ENCODE results near the gene TTC39C. TPM values are rescaled to one million over a fixed set of nuclear protein-coding genes. Genes with fewer than 3 reads are reported as not detected.

The TTC39C gene
- total and polyA plus RNA-seq, 2 experiments from 2014 or later = 69.4 to 136 TPM

DNA sequence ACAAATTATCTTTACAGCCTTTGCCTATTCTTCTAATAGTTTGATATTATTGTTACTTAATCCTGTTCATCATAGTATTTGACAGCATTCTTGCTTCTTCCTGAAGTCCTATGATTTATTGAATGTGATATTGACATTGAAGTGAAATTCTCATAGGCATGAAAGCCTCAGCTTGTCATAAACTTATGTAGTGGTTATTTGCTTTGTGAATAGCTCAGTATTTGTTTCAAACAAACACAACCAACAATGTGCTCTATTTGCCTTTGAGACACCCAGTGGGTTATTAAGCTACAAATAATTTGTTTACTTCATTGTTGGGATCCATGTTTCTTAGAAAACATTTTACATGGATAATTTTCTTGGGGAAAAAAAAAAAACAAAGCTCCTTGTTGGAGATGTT lies 57.2 kb downstream of the TTC39C start:
- H3K27ac ChIP-seq (ENCODE audit: low read depth) = no peak overlapping the region
- DNase-seq (ENCODE audit: low spot score) = no peak
- H3K9me2 ChIP-seq (ENCODE audit: insufficient read depth) = no peaks in the 10 kb centered on the region
- Mint-ChIP-seq H3K9me3 (peaks cover 4% of the 10 kb centered on the region; the same call in 1 of the 3 replicates), H3K27ac (no peak overlapping the region), H3K4me3 (no peak overlapping the region), H3K4me1 (0 out of 3 replicates have a peak, but pooled peaks cover 2% of the 10 kb centered on the region), H3K27me3 (ENCODE audit: insufficient read depth, low read depth, poor library complexity) (no peaks in the 10 kb centered on the region), H3K36me3 (ENCODE audit: low read depth) (peaks cover 26% of the 10 kb centered on the region)
- H2AFZ ChIP-seq = no peak overlapping the region
- peaks cover 7% of the 10 kb centered on the region for H3K79me2 ChIP-seq (replicated peaks; ENCODE audit: insufficient read depth)
- H3F3A ChIP-seq (replicated peaks; ENCODE audit: low read depth) = no peaks in the 10 kb centered on the region; the same call in 1 of the 2 replicates
- no peak overlapping the region for H3K4me2 ChIP-seq
- H3K27me3 ChIP-seq (ENCODE audit: insufficient read depth) = no peaks in the 10 kb centered on the region
- H4K20me1 ChIP-seq (replicated peaks; ENCODE audit: insufficient read depth) = peaks cover 5% of the 10 kb centered on the region; the same call in 1 of the 2 replicates
- peaks cover 17% of the 10 kb centered on the region; the same call in 1 of the 2 replicates for H3K36me3 ChIP-seq (ENCODE audit: insufficient read depth)
- ATAC-seq = no peak
- H3K4me1 ChIP-seq (ENCODE audit: insufficient read depth) = 0 out of 2 replicates have a peak, but pooled peaks cover 3% of the 10 kb centered on the region
- no peak for TF ChIP-seq JUNB (IDR thresholded peaks at IDR 0.05; ENCODE audit: unreplicated experiment)
- TF ChIP-seq STAT1 (IDR thresholded peaks at IDR 0.05; ENCODE audit: unreplicated experiment) = no peak
- TF ChIP-seq EZH2 (IDR thresholded peaks at IDR 0.05; ENCODE audit: low read depth, unreplicated experiment) = no peak
- TF ChIP-seq ZNF331 (CRISPR knock-in tag; IDR thresholded peaks at IDR 0.05; ENCODE audit: low read depth) = no peak
- TF ChIP-seq, protein P1, sequence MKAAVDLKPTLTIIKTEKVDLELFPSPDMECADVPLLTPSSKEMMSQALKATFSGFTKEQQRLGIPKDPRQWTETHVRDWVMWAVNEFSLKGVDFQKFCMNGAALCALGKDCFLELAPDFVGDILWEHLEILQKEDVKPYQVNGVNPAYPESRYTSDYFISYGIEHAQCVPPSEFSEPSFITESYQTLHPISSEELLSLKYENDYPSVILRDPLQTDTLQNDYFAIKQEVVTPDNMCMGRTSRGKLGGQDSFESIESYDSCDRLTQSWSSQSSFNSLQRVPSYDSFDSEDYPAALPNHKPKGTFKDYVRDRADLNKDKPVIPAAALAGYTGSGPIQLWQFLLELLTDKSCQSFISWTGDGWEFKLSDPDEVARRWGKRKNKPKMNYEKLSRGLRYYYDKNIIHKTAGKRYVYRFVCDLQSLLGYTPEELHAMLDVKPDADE (IDR thresholded peaks at IDR 0.05) = no peak
- TF ChIP-seq, protein P2, sequence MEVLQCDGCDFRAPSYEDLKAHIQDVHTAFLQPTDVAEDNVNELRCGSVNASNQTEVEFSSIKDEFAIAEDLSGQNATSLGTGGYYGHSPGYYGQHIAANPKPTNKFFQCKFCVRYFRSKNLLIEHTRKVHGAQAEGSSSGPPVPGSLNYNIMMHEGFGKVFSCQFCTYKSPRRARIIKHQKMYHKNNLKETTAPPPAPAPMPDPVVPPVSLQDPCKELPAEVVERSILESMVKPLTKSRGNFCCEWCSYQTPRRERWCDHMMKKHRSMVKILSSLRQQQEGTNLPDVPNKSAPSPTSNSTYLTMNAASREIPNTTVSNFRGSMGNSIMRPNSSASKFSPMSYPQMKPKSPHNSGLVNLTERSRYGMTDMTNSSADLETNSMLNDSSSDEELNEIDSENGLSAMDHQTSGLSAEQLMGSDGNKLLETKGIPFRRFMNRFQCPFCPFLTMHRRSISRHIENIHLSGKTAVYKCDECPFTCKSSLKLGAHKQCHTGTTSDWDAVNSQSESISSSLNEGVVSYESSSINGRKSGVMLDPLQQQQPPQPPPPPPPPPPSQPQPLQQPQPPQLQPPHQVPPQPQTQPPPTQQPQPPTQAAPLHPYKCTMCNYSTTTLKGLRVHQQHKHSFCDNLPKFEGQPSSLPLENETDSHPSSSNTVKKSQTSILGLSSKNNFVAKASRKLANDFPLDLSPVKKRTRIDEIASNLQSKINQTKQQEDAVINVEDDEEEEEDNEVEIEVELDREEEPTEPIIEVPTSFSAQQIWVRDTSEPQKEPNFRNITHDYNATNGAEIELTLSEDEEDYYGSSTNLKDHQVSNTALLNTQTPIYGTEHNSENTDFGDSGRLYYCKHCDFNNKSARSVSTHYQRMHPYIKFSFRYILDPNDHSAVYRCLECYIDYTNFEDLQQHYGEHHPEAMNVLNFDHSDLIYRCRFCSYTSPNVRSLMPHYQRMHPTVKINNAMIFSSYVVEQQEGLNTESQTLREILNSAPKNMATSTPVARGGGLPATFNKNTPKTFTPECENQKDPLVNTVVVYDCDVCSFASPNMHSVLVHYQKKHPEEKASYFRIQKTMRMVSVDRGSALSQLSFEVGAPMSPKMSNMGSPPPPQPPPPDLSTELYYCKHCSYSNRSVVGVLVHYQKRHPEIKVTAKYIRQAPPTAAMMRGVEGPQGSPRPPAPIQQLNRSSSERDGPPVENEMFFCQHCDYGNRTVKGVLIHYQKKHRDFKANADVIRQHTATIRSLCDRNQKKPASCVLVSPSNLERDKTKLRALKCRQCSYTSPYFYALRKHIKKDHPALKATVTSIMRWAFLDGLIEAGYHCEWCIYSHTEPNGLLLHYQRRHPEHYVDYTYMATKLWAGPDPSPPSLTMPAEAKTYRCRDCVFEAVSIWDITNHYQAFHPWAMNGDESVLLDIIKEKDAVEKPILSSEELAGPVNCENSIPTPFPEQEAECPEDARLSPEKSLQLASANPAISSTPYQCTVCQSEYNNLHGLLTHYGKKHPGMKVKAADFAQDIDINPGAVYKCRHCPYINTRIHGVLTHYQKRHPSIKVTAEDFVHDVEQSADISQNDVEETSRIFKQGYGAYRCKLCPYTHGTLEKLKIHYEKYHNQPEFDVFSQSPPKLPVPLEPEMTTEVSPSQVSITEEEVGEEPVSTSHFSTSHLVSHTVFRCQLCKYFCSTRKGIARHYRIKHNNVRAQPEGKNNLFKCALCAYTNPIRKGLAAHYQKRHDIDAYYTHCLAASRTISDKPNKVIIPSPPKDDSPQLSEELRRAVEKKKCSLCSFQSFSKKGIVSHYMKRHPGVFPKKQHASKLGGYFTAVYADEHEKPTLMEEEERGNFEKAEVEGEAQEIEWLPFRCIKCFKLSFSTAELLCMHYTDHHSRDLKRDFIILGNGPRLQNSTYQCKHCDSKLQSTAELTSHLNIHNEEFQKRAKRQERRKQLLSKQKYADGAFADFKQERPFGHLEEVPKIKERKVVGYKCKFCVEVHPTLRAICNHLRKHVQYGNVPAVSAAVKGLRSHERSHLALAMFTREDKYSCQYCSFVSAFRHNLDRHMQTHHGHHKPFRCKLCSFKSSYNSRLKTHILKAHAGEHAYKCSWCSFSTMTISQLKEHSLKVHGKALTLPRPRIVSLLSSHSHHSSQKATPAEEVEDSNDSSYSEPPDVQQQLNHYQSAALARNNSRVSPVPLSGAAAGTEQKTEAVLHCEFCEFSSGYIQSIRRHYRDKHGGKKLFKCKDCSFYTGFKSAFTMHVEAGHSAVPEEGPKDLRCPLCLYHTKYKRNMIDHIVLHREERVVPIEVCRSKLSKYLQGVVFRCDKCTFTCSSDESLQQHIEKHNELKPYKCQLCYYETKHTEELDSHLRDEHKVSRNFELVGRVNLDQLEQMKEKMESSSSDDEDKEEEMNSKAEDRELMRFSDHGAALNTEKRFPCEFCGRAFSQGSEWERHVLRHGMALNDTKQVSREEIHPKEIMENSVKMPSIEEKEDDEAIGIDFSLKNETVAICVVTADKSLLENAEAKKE (CRISPR knock-in tag; IDR thresholded peaks at IDR 0.05) = no peak
- TF ChIP-seq EZH2phosphoT487 (IDR thresholded peaks at IDR 0.05; ENCODE audit: unreplicated experiment) = no peak
- no peak for TF ChIP-seq NANOG (IDR thresholded peaks at IDR 0.05; ENCODE audit: borderline replicate concordance)
- TF ChIP-seq, protein P3, sequence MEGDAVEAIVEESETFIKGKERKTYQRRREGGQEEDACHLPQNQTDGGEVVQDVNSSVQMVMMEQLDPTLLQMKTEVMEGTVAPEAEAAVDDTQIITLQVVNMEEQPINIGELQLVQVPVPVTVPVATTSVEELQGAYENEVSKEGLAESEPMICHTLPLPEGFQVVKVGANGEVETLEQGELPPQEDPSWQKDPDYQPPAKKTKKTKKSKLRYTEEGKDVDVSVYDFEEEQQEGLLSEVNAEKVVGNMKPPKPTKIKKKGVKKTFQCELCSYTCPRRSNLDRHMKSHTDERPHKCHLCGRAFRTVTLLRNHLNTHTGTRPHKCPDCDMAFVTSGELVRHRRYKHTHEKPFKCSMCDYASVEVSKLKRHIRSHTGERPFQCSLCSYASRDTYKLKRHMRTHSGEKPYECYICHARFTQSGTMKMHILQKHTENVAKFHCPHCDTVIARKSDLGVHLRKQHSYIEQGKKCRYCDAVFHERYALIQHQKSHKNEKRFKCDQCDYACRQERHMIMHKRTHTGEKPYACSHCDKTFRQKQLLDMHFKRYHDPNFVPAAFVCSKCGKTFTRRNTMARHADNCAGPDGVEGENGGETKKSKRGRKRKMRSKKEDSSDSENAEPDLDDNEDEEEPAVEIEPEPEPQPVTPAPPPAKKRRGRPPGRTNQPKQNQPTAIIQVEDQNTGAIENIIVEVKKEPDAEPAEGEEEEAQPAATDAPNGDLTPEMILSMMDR (conservative IDR thresholded peaks at IDR 0.05; ENCODE audit: low read depth in 2 of 2) = no peak
- TF ChIP-seq REST (IDR thresholded peaks at IDR 0.05; ENCODE audit: unreplicated experiment) = no peak
- H3K4me3 ChIP-seq = no peak overlapping the region

All from GM23338 (cell line).